Measurements from ENCODE around the gene SLC2A9.
"Not testable (repeated sequence)": the region's sequence is repeated elsewhere in the genome, so short reads cannot be mapped to it uniquely, and the experiment has no call there.

The SLC2A9 gene

DNA sequence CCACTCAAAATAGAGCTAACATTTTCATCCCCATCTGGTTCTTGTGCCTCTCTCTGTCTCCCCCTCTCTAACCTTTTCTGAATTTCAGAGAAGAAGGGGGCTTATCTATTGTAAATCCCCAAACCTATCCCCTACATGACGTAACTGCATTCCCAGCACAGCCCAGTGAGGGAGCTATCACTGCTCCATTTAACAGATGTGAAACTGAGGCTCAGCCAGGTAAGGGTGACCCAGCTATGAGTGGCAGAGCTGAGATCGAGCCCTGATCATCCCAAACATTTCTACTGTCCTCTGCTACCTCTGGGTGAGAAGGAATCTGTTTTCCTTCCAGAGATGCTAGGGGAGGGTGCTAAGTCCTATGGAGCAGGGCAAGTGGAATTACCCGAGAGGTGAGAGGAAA lies 107.5 kb downstream of the SLC2A9 start:
- CTCF ChIA-PET: no interaction called here
- DNase-seq (ENCODE audit: extremely low spot score): no peak
- POLR2A ChIA-PET: no interaction called here
- TF ChIP-seq L3MBTL2 (conservative IDR thresholded peaks at IDR 0.05) (no peak), LEF1 (IDR thresholded peaks at IDR 0.05; ENCODE audit: borderline replicate concordance) (no peak), ARNT (IDR thresholded peaks at IDR 0.05) (no peak), ZNF384 (IDR thresholded peaks at IDR 0.05) (no peak), FOXM1 (IDR thresholded peaks at IDR 0.05; ENCODE audit: borderline replicate concordance) (no peak)

DNA sequence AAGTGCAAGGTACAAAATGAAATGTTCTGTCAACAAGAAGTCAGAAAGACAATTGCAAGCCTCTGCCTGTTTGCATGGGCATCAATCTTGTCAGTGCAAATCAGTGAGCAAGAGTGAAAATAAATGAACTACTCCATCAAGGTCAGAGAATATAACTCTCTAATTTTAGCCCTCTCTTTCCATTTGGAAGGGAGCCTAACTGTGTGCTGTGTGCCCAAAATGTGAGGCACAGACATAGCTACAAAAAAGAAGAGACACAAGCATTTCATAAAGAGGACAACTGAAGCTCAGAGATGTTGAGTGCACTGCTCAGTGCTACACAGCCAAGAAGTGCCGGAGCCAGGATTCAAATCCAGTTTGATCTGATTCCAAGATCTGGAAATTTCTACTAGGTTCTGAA lies 114.3 kb downstream of the SLC2A9 start:
- no peak for TF ChIP-seq SUZ12 (IDR thresholded peaks at IDR 0.05)
- TF ChIP-seq ELF4 (IDR thresholded peaks at IDR 0.05): no peak
- TF ChIP-seq NFRKB (IDR thresholded peaks at IDR 0.05): no peak
- TF ChIP-seq ZNF384 (IDR thresholded peaks at IDR 0.05): no peak
- no peak for TF ChIP-seq HDGF (IDR thresholded peaks at IDR 0.05; ENCODE audit: borderline replicate concordance)
- no peak for TF ChIP-seq CTBP1 (IDR thresholded peaks at IDR 0.05; ENCODE audit: borderline replicate concordance)
- TF ChIP-seq FOXA1 (IDR thresholded peaks at IDR 0.05): no peak
- no peak for TF ChIP-seq ARNT (IDR thresholded peaks at IDR 0.05)
- no peak for TF ChIP-seq BHLHE40 (IDR thresholded peaks at IDR 0.05; ENCODE audit: borderline replicate concordance)
- TF ChIP-seq, protein P1, sequence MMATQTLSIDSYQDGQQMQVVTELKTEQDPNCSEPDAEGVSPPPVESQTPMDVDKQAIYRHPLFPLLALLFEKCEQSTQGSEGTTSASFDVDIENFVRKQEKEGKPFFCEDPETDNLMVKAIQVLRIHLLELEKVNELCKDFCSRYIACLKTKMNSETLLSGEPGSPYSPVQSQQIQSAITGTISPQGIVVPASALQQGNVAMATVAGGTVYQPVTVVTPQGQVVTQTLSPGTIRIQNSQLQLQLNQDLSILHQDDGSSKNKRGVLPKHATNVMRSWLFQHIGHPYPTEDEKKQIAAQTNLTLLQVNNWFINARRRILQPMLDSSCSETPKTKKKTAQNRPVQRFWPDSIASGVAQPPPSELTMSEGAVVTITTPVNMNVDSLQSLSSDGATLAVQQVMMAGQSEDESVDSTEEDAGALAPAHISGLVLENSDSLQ (IDR thresholded peaks at IDR 0.05): no peak
- TF ChIP-seq SP1 (IDR thresholded peaks at IDR 0.05): no peak
- no peak for TF ChIP-seq L3MBTL2 (conservative IDR thresholded peaks at IDR 0.05)
- TF ChIP-seq FOXM1 (IDR thresholded peaks at IDR 0.05; ENCODE audit: borderline replicate concordance): no peak
- TF ChIP-seq FOXK2 (IDR thresholded peaks at IDR 0.05): no peak
- no peak for TF ChIP-seq LEF1 (IDR thresholded peaks at IDR 0.05; ENCODE audit: borderline replicate concordance)
- TF ChIP-seq TARDBP (IDR thresholded peaks at IDR 0.05): no peak
- DNase-seq (ENCODE audit: extremely low spot score): no peak
- POLR2A ChIA-PET: no interaction called here
- CTCF ChIA-PET: no interaction called here

DNA sequence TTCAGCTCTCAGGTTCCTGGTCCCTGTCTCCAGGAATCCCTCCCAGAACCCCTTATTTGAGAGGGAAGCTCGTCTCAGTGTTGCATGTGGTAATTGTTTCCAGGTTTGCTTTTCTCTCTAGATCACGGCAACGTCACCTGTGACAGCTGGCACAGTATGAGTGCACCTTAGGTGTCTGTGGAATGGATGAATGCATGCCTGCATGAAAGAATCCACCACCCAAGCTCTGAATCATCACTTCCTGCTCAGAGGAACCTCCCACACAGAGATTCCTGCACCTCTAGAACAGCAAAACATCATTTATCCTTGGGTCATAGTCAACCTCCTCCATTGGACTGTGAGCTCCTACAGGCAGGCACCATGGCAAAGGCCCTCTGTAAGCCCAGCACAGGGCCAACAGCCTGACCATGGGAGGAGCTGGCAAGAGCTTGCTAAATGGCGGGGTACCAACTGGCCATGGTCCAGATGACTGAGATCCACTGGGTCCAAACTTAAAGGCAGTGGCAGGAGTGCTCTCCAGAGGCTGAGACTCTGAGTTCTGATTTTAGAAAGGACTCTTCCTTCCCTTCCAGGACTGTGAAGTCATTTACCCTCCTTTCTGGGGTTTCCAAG lies 116.2 kb downstream of the SLC2A9 start:
- ChIA-PET POLR2A (no interaction called here), CTCF (interaction anchor here (1.6 kb wide), 1 partner anchor 108 kb away, joined by 3 read pairs; no protein-coding TSS in a partner anchor)

DNA sequence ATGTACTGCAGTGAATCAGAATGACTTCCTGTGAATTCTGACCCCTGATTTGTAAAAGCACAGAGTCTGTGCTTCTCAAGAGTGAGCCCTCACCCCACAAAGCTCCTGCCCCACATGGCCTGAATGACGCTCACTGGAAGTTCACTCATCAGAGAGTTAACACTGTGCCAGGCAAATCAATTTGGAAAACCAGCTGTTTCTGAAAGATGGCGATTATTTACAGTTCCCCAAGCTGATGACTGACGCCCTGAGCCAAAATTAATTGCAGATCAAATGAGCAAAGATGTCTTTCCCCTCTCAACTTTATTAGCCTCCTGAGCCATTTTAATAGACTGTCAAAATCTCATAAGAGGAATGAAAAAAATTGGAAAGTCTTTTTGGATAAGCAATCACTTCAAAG lies 118.0 kb downstream of the SLC2A9 start:
- ChIA-PET CTCF (no interaction called here), POLR2A (no interaction called here)
- no peak for DNase-seq (ENCODE audit: extremely low spot score)
- TF ChIP-seq LEF1 (IDR thresholded peaks at IDR 0.05; ENCODE audit: borderline replicate concordance) (no peak), FOXM1 (IDR thresholded peaks at IDR 0.05; ENCODE audit: borderline replicate concordance) (no peak), ELF4 (IDR thresholded peaks at IDR 0.05) (no peak), SP1 (IDR thresholded peaks at IDR 0.05) (no peak), TARDBP (IDR thresholded peaks at IDR 0.05) (no peak), NFRKB (IDR thresholded peaks at IDR 0.05) (no peak), HDGF (IDR thresholded peaks at IDR 0.05; ENCODE audit: borderline replicate concordance) (no peak), FOXK2 (IDR thresholded peaks at IDR 0.05) (no peak), ARNT (IDR thresholded peaks at IDR 0.05) (no peak), BHLHE40 (IDR thresholded peaks at IDR 0.05; ENCODE audit: borderline replicate concordance) (no peak), CTBP1 (IDR thresholded peaks at IDR 0.05; ENCODE audit: borderline replicate concordance) (no peak), L3MBTL2 (conservative IDR thresholded peaks at IDR 0.05) (no peak), ZNF384 (IDR thresholded peaks at IDR 0.05) (no peak)

More for the DNA sequence above, 116.2 kb downstream of the SLC2A9 start:
- no peak for DNase-seq (ENCODE audit: extremely low spot score)
- TF ChIP-seq NFRKB (IDR thresholded peaks at IDR 0.05): no peak
- no peak for TF ChIP-seq ZNF384 (IDR thresholded peaks at IDR 0.05)
- no peak for TF ChIP-seq FOXM1 (IDR thresholded peaks at IDR 0.05; ENCODE audit: borderline replicate concordance)

DNA sequence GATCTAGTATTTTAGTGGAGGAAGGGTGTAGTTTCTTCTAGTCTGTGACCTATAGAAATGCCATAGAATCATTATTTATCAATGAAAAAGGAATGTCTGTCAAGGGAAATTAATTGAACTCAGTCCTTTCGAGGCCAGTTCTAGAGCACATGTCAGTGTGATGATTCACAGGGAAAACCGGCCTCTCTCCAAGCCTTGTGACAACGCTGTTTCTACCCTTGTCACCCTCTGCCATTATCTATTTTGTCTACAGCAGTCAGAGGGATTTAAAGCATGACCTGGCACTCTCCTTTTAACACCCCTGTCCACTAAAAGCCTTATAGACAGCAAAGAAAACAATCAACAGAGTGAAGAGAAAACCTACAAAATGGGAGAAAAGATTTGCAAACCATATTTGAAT lies 120.0 kb downstream of the SLC2A9 start:
- ChIA-PET CTCF (no interaction called here), POLR2A (no interaction called here)
- TF ChIP-seq ELF4 (IDR thresholded peaks at IDR 0.05): no peak
- no peak for DNase-seq (ENCODE audit: extremely low spot score)

DNA sequence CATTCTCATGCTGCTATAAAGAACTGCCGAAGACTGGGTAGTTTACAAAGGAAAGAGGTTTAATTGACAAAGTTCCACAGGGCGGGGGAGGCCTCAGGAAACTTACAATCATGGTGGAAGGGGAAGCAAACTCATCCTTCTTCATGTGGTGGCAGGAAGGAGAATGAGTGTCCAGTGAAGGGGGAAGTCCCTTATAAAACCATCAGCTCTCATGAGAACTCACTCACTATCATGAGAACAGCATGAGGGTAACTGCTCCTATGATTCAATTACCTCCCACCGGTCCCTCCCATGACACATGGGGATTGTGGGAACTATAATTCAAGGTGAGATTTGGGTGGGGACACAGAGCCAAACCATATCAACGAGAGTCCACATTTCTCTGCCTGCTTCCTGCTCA lies 120.7 kb downstream of the SLC2A9 start:
- POLR2A ChIA-PET; CTCF ChIA-PET; DNase-seq (ENCODE audit: extremely low spot score): not testable (repeated sequence)

DNA sequence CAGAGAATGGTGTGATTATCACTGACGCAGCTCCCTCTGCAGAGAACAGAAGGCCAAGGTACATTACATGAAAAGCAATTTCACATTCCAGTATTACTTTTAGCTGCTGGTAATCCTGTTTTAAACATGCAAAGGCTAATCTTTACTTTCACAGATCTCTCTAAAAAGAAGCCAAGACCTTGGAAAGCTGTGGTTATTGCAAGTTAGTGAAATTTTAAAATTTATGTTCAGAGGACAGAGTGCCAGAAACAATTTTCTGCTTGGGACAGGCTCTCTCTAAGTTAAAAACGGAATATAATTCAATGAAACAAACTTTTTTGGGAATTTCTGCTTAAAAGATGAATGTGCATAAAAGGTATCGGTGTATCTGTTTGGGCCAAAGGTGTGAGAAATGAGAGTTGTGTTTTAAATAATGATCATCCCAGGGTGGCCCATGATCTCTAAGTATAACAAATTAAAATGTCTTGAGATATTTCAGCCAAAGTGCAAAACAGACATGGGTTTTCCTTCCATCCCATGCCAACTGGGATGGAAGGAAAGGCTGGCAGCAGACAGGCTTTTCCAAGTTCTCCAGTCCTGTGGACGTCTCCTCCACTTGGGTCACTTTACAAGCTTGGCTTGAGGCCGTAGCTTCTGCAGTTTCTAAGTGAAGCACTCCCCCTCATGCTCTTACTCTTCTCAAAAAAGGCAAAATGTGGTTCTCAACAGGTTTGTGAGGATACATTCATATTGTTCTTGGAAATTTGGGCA lies 121.8 kb downstream of the SLC2A9 start:
- ChIA-PET CTCF (interaction anchor here (1.6 kb wide), 1 partner anchor 114 kb away, joined by 4 read pairs; no protein-coding TSS in a partner anchor), POLR2A (no interaction called here)
- no peak for DNase-seq (ENCODE audit: extremely low spot score)

More for the DNA sequence above, 121.8 kb downstream of the SLC2A9 start:
- TF ChIP-seq, protein P1 (IDR thresholded peaks at IDR 0.05): no peak
- no peak for TF ChIP-seq HDGF (IDR thresholded peaks at IDR 0.05; ENCODE audit: borderline replicate concordance)
- no peak for TF ChIP-seq SP1 (IDR thresholded peaks at IDR 0.05)
- TF ChIP-seq CTBP1 (IDR thresholded peaks at IDR 0.05; ENCODE audit: borderline replicate concordance): no peak
- no peak for TF ChIP-seq ZNF384 (IDR thresholded peaks at IDR 0.05)
- TF ChIP-seq ARNT (IDR thresholded peaks at IDR 0.05): no peak
- TF ChIP-seq LEF1 (IDR thresholded peaks at IDR 0.05; ENCODE audit: borderline replicate concordance): no peak
- no peak for TF ChIP-seq FOXK2 (IDR thresholded peaks at IDR 0.05)
- TF ChIP-seq FOXA1 (IDR thresholded peaks at IDR 0.05): no peak
- no peak for TF ChIP-seq FOXM1 (IDR thresholded peaks at IDR 0.05; ENCODE audit: borderline replicate concordance)
- TF ChIP-seq BHLHE40 (IDR thresholded peaks at IDR 0.05; ENCODE audit: borderline replicate concordance): no peak
- TF ChIP-seq L3MBTL2 (conservative IDR thresholded peaks at IDR 0.05): no peak
- TF ChIP-seq ELF4 (IDR thresholded peaks at IDR 0.05): no peak
- no peak for TF ChIP-seq TARDBP (IDR thresholded peaks at IDR 0.05)
- no peak for TF ChIP-seq SUZ12 (IDR thresholded peaks at IDR 0.05)
- TF ChIP-seq NFRKB (IDR thresholded peaks at IDR 0.05): no peak
